Measurements from ENCODE around the gene AP5S1.

Gene AP5S1

GRCh38 chr20:3820048-3820900 lies at the start of gene AP5S1:
Gene AP5S1 (plus strand): TSS chr20:3820547. CDS start chr20:3822118, 1,571 bp downstream.
- DNase-seq, result peak; percentile 49 to 99 (median 95)

- DNase-seq, result no peak
Observed at GRCh38 chr20:3771552-3772058, 48.7 kb upstream of the AP5S1 start.

- DNase-seq, result no peak
Observed at GRCh38 chr20:3775457-3776108, 44.8 kb upstream of the AP5S1 start.

- DNase-seq, result no peak
Observed at GRCh38 chr20:3777381-3777715, 43.0 kb upstream of the AP5S1 start.

GRCh38 chr20:3777716-3778629 lies 42.4 kb upstream of the AP5S1 start:
- peak in 9 of 58 donors; percentile 19 to 56 (median 41) for DNase-seq

- peak in 4 of 58 donors; percentile 17 to 69 (median 22) for DNase-seq
Observed at GRCh38 chr20:3778976-3779375, 41.4 kb upstream of the AP5S1 start.

GRCh38 chr20:3781153-3781910 lies 39.0 kb upstream of the AP5S1 start, which contains the start of gene SPEF1:
Gene SPEF1 (minus strand): TSS chr20:3781448. CDS start chr20:3781287, 161 bp downstream.
- peak in 57 of 58 donors; percentile 7 to 91 (median 73) for DNase-seq

- no peak for DNase-seq
Observed at GRCh38 chr20:3782597-3782996, 37.8 kb upstream of the AP5S1 start.

- no peak for DNase-seq
Observed at GRCh38 chr20:3783068-3783489, 37.3 kb upstream of the AP5S1 start.

GRCh38 chr20:3783511-3784195 lies 36.7 kb upstream of the AP5S1 start:
- DNase-seq, result peak in 2 of 58 donors; percentile 23 to 52

- no peak for DNase-seq
Observed at GRCh38 chr20:3784216-3784853, 36.0 kb upstream of the AP5S1 start.

- no peak for DNase-seq
Observed at GRCh38 chr20:3784863-3785239, 35.5 kb upstream of the AP5S1 start.

GRCh38 chr20:3785240-3786125 lies 34.9 kb upstream of the AP5S1 start:
- DNase-seq, result peak in 1 of 58 donors; percentile 37

- DNase-seq, result peak in 13 of 58 donors; percentile 19 to 62 (median 37)
Observed at GRCh38 chr20:3786126-3786484, 34.2 kb upstream of the AP5S1 start.

GRCh38 chr20:3786665-3787323 lies 33.6 kb upstream of the AP5S1 start, which contains the start of gene CENPB:
Gene CENPB (minus strand): TSS chr20:3786740. CDS start chr20:3786483, 257 bp downstream.
- DNase-seq, result peak in 56 of 58 donors; percentile 23 to 93 (median 80)

GRCh38 chr20:3787324-3788014 lies 32.9 kb upstream of the AP5S1 start:
- no peak for DNase-seq

GRCh38 chr20:3788685-3789155 lies 31.6 kb upstream of the AP5S1 start:
- no peak for DNase-seq

Data from anterior cingulate cortex (tissue), 58 donors.